SK-N-SH (cell line): ENCODE data around the gene MEGF10. TPM values are rescaled to one million over a fixed set of nuclear protein-coding genes. Genes with fewer than 3 reads are reported as not detected.
A peak's percentile ranks its signal among the peaks of the same experiment; 100 is the strongest.

Source experiments
- CTCF ChIA-PET: fragments of 300-600, 350-600 bp; formaldehyde crosslinking; extraction: SDS; loops from one replicate; lab custom pipeline; 2021; lab: Yijun Ruan, JAX
- POLR2A ChIA-PET: fragments of 350-600 bp; sonication (Branson Sonifier 250); formaldehyde crosslinking; extraction: SDS; loops from one replicate; lab custom pipeline; 2020; ENCODE audit warnings: antibody characterized with exemption, inconsistent platforms; lab: Yijun Ruan, JAX
- DNase-seq: peaks from one replicate; pipeline ENCODE4 v3.0.0; 2012
- H2AFZ ChIP-seq: fragments of 200-600 bp; sonication (generic); 2 replicates; pipeline ENCODE4 v1.8.1; 2016; ENCODE audit warnings: antibody characterized with exemption, mild to moderate bottlenecking, low read depth
- H3F3A ChIP-seq: fragments of 200-600 bp; sonication (generic); replicated peaks from 2 replicates; pipeline ENCODE3; 2016; ENCODE audit warnings: antibody characterized with exemption, mild to moderate bottlenecking; ENCODE audit not compliant: insufficient read depth
- H3K27ac ChIP-seq, 2 experiments: fragments of 200-500 bp in 1 of 2; fragments of 200-600 bp in 1 of 2; sonication (Bioruptor generic) in 1 of 2; sonication (generic), shearing (Covaris generic) in 1 of 2; 2 replicates each; pipeline versions ENCODE4 v1.5.1 to v1.6.1; 2014 to 2016; ENCODE audit warnings: low read depth in 2 of 2, inconsistent platforms in 1 of 2, low read length in 1 of 2, mild to moderate bottlenecking in 1 of 2, mixed read lengths in 1 of 2
- H3K27me3 ChIP-seq: fragments of 200-600 bp; sonication (generic), shearing (Covaris generic); 2 replicates; pipeline ENCODE4 v1.6.1; 2016; ENCODE audit warnings: mixed run types; ENCODE audit not compliant: insufficient read depth
- H3K36me3 ChIP-seq, 2 experiments: fragments of 200-500 bp in 1 of 2; fragments of 200-600 bp in 1 of 2; sonication (Bioruptor generic) in 1 of 2; sonication (generic) in 1 of 2; replicated peaks in 1 of 2; 2 replicates each; pipeline versions ENCODE3 to v1.5.1; 2014 to 2016; ENCODE audit warnings: low read length in 1 of 2, mild to moderate bottlenecking in 1 of 2; ENCODE audit not compliant: insufficient read depth in 2 of 2, control insufficient read depth in 1 of 2
- H3K4me1 ChIP-seq, 2 experiments: fragments of 200-500 bp in 1 of 2; fragments of 200-600 bp in 1 of 2; sonication (Bioruptor generic) in 1 of 2; sonication (generic), shearing (Covaris generic) in 1 of 2; 2 replicates each; pipeline versions ENCODE4 v1.5.1 to v1.6.1; 2014 to 2016; ENCODE audit warnings: low read depth in 1 of 2, low read length in 1 of 2, mixed run types in 1 of 2; ENCODE audit not compliant: insufficient read depth in 2 of 2, control insufficient read depth in 1 of 2
- H3K4me2 ChIP-seq: fragments of 200-600 bp; sonication (generic), shearing (Covaris generic); 2 replicates; pipeline ENCODE4 v1.6.1; 2017; ENCODE audit warnings: mixed run types
- H3K4me3 ChIP-seq, 2 experiments: fragments of 200-500 bp in 1 of 2; fragments of 200-600 bp in 1 of 2; sonication (Bioruptor generic) in 1 of 2; sonication (generic), shearing (Covaris generic) in 1 of 2; 2 replicates each; pipeline versions ENCODE4 v1.5.1 to v1.8.1; 2014 to 2016; ENCODE audit warnings: low read depth in 2 of 2, inconsistent platforms in 1 of 2, low read length in 1 of 2, mild to moderate bottlenecking in 1 of 2, mixed read lengths in 1 of 2, moderate library complexity in 1 of 2
- H3K79me2 ChIP-seq: fragments of 200-600 bp; sonication (generic); 2 replicates; pipeline ENCODE4 v1.8.1; 2017; ENCODE audit warnings: mild to moderate bottlenecking; ENCODE audit not compliant: insufficient read depth
- H3K9ac ChIP-seq: fragments of 200-600 bp; sonication (generic); 2 replicates; pipeline ENCODE4 v1.6.1; 2017; ENCODE audit warnings: mixed run types
- H3K9me2 ChIP-seq: fragments of 200-600 bp; sonication (generic); 2 replicates; pipeline ENCODE4 v1.6.1; 2017; ENCODE audit warnings: mixed run types
- H3K9me3 ChIP-seq: fragments of 200-600 bp; sonication (generic); 2 replicates; pipeline ENCODE4 v1.6.1; 2017; ENCODE audit warnings: mixed run types, mild to moderate bottlenecking, moderate library complexity
- H4K20me1 ChIP-seq: fragments of 200-600 bp; sonication (generic); 2 replicates; pipeline ENCODE4 v1.6.1; 2017; ENCODE audit warnings: mild to moderate bottlenecking, mixed run types; ENCODE audit not compliant: insufficient read depth
- EZH2phosphoT487 ChIP-seq: fragments of 200-600 bp; sonication (generic); IDR thresholded peaks from 2 replicates; pipeline ENCODE4 v1.6.1; 2017; ENCODE audit warnings: low read depth, mixed run types, mild to moderate bottlenecking, antibody characterized with exemption, moderate library complexity, borderline replicate concordance
- FOXJ3 ChIP-seq: sonication (generic); formaldehyde crosslinking; IDR thresholded peaks from 2 replicates; pipeline ENCODE4 v1.5.1; 2020; ENCODE audit warnings: mild to moderate bottlenecking, missing genetic modification reagents
- GATA2 ChIP-seq: sonication (generic); formaldehyde crosslinking; IDR thresholded peaks from 2 replicates; pipeline ENCODE4 v1.5.0; 2020; ENCODE audit warnings: mild to moderate bottlenecking, missing genetic modification reagents
- MAX ChIP-seq: IDR thresholded peaks from 2 replicates; pipeline ENCODE4 v1.4.0; 2012; ENCODE audit warnings: low read depth
- MEF2A ChIP-seq: IDR thresholded peaks from 2 replicates; pipeline ENCODE4 v1.4.0; 2012; ENCODE audit warnings: low read depth, borderline replicate concordance
- RAD21 ChIP-seq: IDR thresholded peaks from 2 replicates; pipeline ENCODE4 v1.6.1; 2012; ENCODE audit warnings: mild to moderate bottlenecking, low read length
- SMC3 ChIP-seq: IDR thresholded peaks from 2 replicates; pipeline ENCODE4 v1.6.1; 2012; ENCODE audit warnings: low read depth, low read length, improper control_type of control experiment
- TAF1 ChIP-seq: IDR thresholded peaks from 2 replicates; pipeline ENCODE4 v1.6.1; 2012; ENCODE audit warnings: low read depth, mild to moderate bottlenecking, low read length, moderate library complexity, borderline replicate concordance
- TCF12 ChIP-seq: IDR thresholded peaks from 2 replicates; pipeline ENCODE4 v1.4.0; 2012
- USF1 ChIP-seq: IDR thresholded peaks from 2 replicates; pipeline ENCODE4 v1.4.0; 2012; ENCODE audit warnings: low read depth, borderline replicate concordance
- WGBS: methylation state at CpG from one replicate; pipeline ENCODE4 v1.1.6; 2017; ENCODE audit warnings: low lambda C conversion rate; 5-methylcytosine and 5-hydroxymethylcytosine counted together
- polyA plus RNA-seq, 3 experiments: library from polyadenylated mRNA; depleted of rRNA; stranded (reverse); fragments of >200 nt; gene quantifications; 2 replicates each; pipeline ENCODE4 v1.2.3, GENCODE V29; 2012
- TF ChIP-seq, protein P1 (sequence below): fragments of 200-600 bp; sonication (generic); IDR thresholded peaks from 2 replicates; pipeline ENCODE4 v1.6.1; 2017; ENCODE audit warnings: antibody characterized with exemption, mild to moderate bottlenecking, moderate library complexity
- TF ChIP-seq, protein P2 (sequence below): IDR thresholded peaks from 2 replicates; pipeline ENCODE4; 2012
- TF ChIP-seq, protein P3 (sequence below): fragments of 150-350 bp; IDR thresholded peaks from 2 replicates; pipeline ENCODE4 v1.6.1; 2017; ENCODE audit warnings: antibody characterized with exemption, low read length, low read depth, borderline replicate concordance
- TF ChIP-seq, protein P4 (sequence below): IDR thresholded peaks from 2 replicates; pipeline ENCODE4 v1.6.1; 2012; ENCODE audit warnings: mild to moderate bottlenecking, low read depth, low read length, moderate library complexity

The MEGF10 gene
- polyA plus RNA-seq, 1 of the 3 experiments (the other 2 are of a cell fraction): 1.1 TPM

- no peak for TF ChIP-seq TAF1
- TF ChIP-seq SMC3: peak; percentile 66
- TF ChIP-seq, protein P1, sequence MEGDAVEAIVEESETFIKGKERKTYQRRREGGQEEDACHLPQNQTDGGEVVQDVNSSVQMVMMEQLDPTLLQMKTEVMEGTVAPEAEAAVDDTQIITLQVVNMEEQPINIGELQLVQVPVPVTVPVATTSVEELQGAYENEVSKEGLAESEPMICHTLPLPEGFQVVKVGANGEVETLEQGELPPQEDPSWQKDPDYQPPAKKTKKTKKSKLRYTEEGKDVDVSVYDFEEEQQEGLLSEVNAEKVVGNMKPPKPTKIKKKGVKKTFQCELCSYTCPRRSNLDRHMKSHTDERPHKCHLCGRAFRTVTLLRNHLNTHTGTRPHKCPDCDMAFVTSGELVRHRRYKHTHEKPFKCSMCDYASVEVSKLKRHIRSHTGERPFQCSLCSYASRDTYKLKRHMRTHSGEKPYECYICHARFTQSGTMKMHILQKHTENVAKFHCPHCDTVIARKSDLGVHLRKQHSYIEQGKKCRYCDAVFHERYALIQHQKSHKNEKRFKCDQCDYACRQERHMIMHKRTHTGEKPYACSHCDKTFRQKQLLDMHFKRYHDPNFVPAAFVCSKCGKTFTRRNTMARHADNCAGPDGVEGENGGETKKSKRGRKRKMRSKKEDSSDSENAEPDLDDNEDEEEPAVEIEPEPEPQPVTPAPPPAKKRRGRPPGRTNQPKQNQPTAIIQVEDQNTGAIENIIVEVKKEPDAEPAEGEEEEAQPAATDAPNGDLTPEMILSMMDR: peak; percentile 70
- TF ChIP-seq RAD21: peak; percentile 75
- TF ChIP-seq USF1: no peak
- H2AFZ ChIP-seq: no peak overlapping the region
- no peak overlapping the region for H3K4me3 ChIP-seq
- no peak overlapping the region for H3K4me2 ChIP-seq
- no peak overlapping the region for H3K27ac ChIP-seq
- no peaks in the 10 kb centered on the region for H3K27me3 ChIP-seq
- no peaks in the 10 kb centered on the region for H3K79me2 ChIP-seq
- ChIA-PET POLR2A (no interaction called here), CTCF (interaction anchor here (0.6 to 2.4 kb wide), 12 partner anchors 10 to 766 kb away, joined by 3 to 15 read pairs (median 4); partner anchors contain the start of gene MEGF10)
- WGBS: 57% methylated on average over 4 of the region's 4 CpGs
- H3K9me2 ChIP-seq: no peaks in the 10 kb centered on the region
- H4K20me1 ChIP-seq: no peaks in the 10 kb centered on the region
- no peaks in the 10 kb centered on the region for H3F3A ChIP-seq
- H3K4me1 ChIP-seq: no peaks in the 10 kb centered on the region; a peak in 4 of 4 replicates
- DNase-seq: peak; percentile 32
- H3K36me3 ChIP-seq: no peaks in the 10 kb centered on the region
- H3K9ac ChIP-seq: no peak overlapping the region
- no peaks in the 10 kb centered on the region for H3K9me3 ChIP-seq
These were observed 151.3 kb downstream of the MEGF10 start for GRCh38 chr5:127441799-127442484.

GRCh38 chr5:127444171-127444570, 153.6 kb downstream of the MEGF10 start:
- peaks cover 4% of the 10 kb centered on the region for H3F3A ChIP-seq
- H2AFZ ChIP-seq: no peak overlapping the region
- POLR2A ChIA-PET: no interaction called here
- no peak for TF ChIP-seq FOXJ3 (CRISPR knock-in tag)
- TF ChIP-seq TCF12: no peak
- TF ChIP-seq, protein P2, sequence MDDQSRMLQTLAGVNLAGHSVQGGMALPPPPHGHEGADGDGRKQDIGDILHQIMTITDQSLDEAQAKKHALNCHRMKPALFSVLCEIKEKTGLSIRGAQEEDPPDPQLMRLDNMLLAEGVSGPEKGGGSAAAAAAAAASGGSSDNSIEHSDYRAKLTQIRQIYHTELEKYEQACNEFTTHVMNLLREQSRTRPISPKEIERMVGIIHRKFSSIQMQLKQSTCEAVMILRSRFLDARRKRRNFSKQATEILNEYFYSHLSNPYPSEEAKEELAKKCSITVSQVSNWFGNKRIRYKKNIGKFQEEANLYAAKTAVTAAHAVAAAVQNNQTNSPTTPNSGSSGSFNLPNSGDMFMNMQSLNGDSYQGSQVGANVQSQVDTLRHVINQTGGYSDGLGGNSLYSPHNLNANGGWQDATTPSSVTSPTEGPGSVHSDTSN: no peak
- no peak for TF ChIP-seq MEF2A
- TF ChIP-seq, protein P3, sequence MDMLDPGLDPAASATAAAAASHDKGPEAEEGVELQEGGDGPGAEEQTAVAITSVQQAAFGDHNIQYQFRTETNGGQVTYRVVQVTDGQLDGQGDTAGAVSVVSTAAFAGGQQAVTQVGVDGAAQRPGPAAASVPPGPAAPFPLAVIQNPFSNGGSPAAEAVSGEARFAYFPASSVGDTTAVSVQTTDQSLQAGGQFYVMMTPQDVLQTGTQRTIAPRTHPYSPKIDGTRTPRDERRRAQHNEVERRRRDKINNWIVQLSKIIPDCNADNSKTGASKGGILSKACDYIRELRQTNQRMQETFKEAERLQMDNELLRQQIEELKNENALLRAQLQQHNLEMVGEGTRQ: no peak
- TF ChIP-seq USF1: no peak
- no peak for TF ChIP-seq GATA2 (CRISPR knock-in tag)
- TF ChIP-seq EZH2phosphoT487: no peak
- no peak for TF ChIP-seq MAX
- TF ChIP-seq, protein P4, sequence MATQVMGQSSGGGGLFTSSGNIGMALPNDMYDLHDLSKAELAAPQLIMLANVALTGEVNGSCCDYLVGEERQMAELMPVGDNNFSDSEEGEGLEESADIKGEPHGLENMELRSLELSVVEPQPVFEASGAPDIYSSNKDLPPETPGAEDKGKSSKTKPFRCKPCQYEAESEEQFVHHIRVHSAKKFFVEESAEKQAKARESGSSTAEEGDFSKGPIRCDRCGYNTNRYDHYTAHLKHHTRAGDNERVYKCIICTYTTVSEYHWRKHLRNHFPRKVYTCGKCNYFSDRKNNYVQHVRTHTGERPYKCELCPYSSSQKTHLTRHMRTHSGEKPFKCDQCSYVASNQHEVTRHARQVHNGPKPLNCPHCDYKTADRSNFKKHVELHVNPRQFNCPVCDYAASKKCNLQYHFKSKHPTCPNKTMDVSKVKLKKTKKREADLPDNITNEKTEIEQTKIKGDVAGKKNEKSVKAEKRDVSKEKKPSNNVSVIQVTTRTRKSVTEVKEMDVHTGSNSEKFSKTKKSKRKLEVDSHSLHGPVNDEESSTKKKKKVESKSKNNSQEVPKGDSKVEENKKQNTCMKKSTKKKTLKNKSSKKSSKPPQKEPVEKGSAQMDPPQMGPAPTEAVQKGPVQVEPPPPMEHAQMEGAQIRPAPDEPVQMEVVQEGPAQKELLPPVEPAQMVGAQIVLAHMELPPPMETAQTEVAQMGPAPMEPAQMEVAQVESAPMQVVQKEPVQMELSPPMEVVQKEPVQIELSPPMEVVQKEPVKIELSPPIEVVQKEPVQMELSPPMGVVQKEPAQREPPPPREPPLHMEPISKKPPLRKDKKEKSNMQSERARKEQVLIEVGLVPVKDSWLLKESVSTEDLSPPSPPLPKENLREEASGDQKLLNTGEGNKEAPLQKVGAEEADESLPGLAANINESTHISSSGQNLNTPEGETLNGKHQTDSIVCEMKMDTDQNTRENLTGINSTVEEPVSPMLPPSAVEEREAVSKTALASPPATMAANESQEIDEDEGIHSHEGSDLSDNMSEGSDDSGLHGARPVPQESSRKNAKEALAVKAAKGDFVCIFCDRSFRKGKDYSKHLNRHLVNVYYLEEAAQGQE: no peak

More at GRCh38 chr5:127444171-127444570, 153.6 kb downstream of the MEGF10 start:
- H3K9ac ChIP-seq: no peak overlapping the region
- no peaks in the 10 kb centered on the region for H3K36me3 ChIP-seq
- H3K4me1 ChIP-seq: peaks cover 0 to 7% of the 10 kb centered on the region in 2 experiments
- H4K20me1 ChIP-seq: no peaks in the 10 kb centered on the region
- no peak overlapping the region for H3K4me2 ChIP-seq
- no peak overlapping the region for H3K4me3 ChIP-seq
- H3K9me3 ChIP-seq: no peaks in the 10 kb centered on the region
- no peaks in the 10 kb centered on the region for H3K79me2 ChIP-seq
- H3K27me3 ChIP-seq: no peaks in the 10 kb centered on the region
- 79% methylated on average over 1 of the region's 1 CpG for WGBS
- CTCF ChIA-PET: interaction anchor here (1.1 to 2.5 kb wide), 4 partner anchors 10 to 145 kb away, joined by 3 to 16 read pairs (median 4); no protein-coding TSS in a partner anchor
- no peak overlapping the region for H3K27ac ChIP-seq
- no peaks in the 10 kb centered on the region for H3K9me2 ChIP-seq
- no peak for DNase-seq
